BE2C (cell line): ENCODE measurements around the gene DOCK11.

ENCODE experiments used
- DNase-seq: peaks from one replicate; pipeline ENCODE4 v3.0.0-alpha.2; 2020
- H3K27me3 ChIP-seq: fragments of 250-450 bp; sonication (Bioruptor Pico); 2 replicates; pipeline ENCODE4 v1.5.1; 2020; ENCODE audit warnings: mild to moderate bottlenecking
- H3K36me3 ChIP-seq: fragments of 250-450 bp; sonication (Bioruptor Pico); 2 replicates; pipeline ENCODE4 v1.5.1; 2020; ENCODE audit warnings: mild to moderate bottlenecking
- H3K4me1 ChIP-seq: fragments of 250-450 bp; sonication (Bioruptor Pico); 2 replicates; pipeline ENCODE4 v1.5.1; 2020
- H3K4me3 ChIP-seq: 2 replicates; pipeline ENCODE4 v1.5.1; 2011; ENCODE audit warnings: low read depth, low read length
- H3K9me3 ChIP-seq: fragments of 250-450 bp; sonication (Bioruptor Pico); 2 replicates; pipeline ENCODE4 v1.5.1; 2020
- TF ChIP-seq, protein P1 (sequence below): IDR thresholded peaks from 2 replicates; pipeline ENCODE4 v1.5.1; 2012; ENCODE audit warnings: mild to moderate bottlenecking, low read depth, low read length

DOCK11 gene

GRCh38 chrX:118631586-118631985, 136.0 kb downstream of the DOCK11 start:
- Histone ChIP-seq H3K27me3 (no peaks in the 10 kb centered on the region), H3K9me3 (no peaks in the 10 kb centered on the region), H3K4me3 (no peak overlapping the region), H3K36me3 (no peaks in the 10 kb centered on the region), H3K4me1 (no peaks in the 10 kb centered on the region)
- TF ChIP-seq, protein P1, sequence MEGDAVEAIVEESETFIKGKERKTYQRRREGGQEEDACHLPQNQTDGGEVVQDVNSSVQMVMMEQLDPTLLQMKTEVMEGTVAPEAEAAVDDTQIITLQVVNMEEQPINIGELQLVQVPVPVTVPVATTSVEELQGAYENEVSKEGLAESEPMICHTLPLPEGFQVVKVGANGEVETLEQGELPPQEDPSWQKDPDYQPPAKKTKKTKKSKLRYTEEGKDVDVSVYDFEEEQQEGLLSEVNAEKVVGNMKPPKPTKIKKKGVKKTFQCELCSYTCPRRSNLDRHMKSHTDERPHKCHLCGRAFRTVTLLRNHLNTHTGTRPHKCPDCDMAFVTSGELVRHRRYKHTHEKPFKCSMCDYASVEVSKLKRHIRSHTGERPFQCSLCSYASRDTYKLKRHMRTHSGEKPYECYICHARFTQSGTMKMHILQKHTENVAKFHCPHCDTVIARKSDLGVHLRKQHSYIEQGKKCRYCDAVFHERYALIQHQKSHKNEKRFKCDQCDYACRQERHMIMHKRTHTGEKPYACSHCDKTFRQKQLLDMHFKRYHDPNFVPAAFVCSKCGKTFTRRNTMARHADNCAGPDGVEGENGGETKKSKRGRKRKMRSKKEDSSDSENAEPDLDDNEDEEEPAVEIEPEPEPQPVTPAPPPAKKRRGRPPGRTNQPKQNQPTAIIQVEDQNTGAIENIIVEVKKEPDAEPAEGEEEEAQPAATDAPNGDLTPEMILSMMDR = no peak
- DNase-seq = no peak

GRCh38 chrX:118632862-118633261, 137.2 kb downstream of the DOCK11 start:
- no peaks in the 10 kb centered on the region for H3K9me3 ChIP-seq
- DNase-seq = no peak
- TF ChIP-seq, protein P1 = no peak
- H3K4me1 ChIP-seq = no peaks in the 10 kb centered on the region
- no peak overlapping the region for H3K4me3 ChIP-seq
- no peaks in the 10 kb centered on the region for H3K36me3 ChIP-seq
- no peaks in the 10 kb centered on the region for H3K27me3 ChIP-seq

GRCh38 chrX:118633530-118633929, 137.9 kb downstream of the DOCK11 start:
- no peaks in the 10 kb centered on the region for H3K9me3 ChIP-seq
- no peak overlapping the region for H3K4me3 ChIP-seq
- H3K27me3 ChIP-seq = no peaks in the 10 kb centered on the region
- H3K4me1 ChIP-seq = no peaks in the 10 kb centered on the region
- DNase-seq = no peak
- TF ChIP-seq, protein P1 = no peak
- no peaks in the 10 kb centered on the region for H3K36me3 ChIP-seq

DNA sequence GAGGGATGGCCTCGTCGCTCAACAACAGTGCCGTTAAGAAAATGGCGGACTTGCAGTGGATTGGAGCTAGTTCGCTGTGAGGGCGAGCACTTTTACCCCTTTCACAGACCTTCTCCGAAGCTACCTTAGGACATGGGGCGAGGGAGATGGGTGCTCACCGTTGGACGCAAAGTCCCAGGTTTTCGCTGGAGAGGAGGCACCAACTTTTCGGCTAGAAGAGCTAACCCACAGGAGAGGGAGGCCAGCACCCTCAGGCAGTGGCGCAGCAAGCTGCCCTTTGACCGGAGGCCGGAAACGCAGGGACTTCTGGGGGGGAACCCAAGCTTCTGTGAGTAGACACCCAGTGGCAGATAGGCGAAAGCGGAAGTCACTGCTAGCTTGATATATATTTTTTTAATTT, 138.7 kb downstream of the DOCK11 start:
- Histone ChIP-seq H3K4me3 (no peak overlapping the region), H3K36me3 (no peaks in the 10 kb centered on the region), H3K9me3 (no peaks in the 10 kb centered on the region), H3K27me3 (no peaks in the 10 kb centered on the region), H3K4me1 (no peaks in the 10 kb centered on the region)
- TF ChIP-seq, protein P1 = no peak
- DNase-seq = no peak

DNA sequence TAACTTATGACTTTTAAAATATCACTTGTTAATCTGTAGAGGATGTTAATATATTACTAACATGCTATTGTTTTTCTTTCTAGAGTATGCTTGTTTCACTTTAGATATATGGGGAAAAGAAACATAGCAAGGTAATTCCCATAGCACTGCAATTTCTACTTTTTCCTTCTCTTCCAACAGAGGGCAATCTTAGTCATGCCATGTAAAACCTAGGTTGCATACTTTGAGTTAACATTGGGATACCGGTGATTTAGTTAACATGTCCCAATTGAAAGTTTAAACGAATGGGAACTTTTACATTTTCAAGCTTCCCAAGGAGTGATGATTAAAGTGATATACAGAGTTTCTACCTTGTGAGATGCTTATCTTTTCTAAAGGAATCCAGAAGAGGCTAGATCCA, 142.4 kb downstream of the DOCK11 start:
- Histone ChIP-seq H3K27me3 (no peaks in the 10 kb centered on the region), H3K4me3 (no peak overlapping the region), H3K9me3 (no peaks in the 10 kb centered on the region), H3K4me1 (no peaks in the 10 kb centered on the region), H3K36me3 (no peaks in the 10 kb centered on the region)
- no peak for DNase-seq
- TF ChIP-seq, protein P1 = peak; percentile 27; the same call in 1 of the 2 replicates

DNA sequence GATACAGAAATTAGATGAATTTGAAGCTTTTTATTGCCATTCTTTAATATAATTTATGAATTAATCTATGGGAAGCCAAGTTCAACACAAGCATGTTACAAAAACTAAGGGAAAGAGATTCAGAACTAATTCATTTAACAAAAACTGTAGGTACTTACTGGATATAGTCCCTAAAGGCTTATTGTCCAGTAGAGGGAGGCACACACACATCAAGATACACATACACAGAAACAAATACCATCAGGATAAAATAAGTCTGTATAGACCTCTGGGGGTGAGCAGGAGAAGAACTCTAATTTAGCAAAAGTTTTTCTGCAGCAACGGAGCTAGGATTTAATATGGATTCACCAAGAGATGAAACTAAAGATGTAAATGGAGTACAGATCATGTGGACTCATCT, 148.8 kb downstream of the DOCK11 start:
- TF ChIP-seq, protein P1 = peak; percentile 39
- H3K9me3 ChIP-seq = no peaks in the 10 kb centered on the region
- no peaks in the 10 kb centered on the region for H3K36me3 ChIP-seq
- no peak overlapping the region for H3K4me3 ChIP-seq
- no peaks in the 10 kb centered on the region for H3K4me1 ChIP-seq
- no peaks in the 10 kb centered on the region for H3K27me3 ChIP-seq
- DNase-seq = no peak
